Osteocyte (in vitro differentiated cells): ENCODE data around the gene SPSB1. TPM values are rescaled to one million over a fixed set of nuclear protein-coding genes. Genes with fewer than 3 reads are reported as not detected.

Experiments used
- DNase-seq: peaks from one replicate; pipeline ENCODE4 v3.0.0; 2021; ENCODE audit warnings: mixed read lengths; ENCODE audit not compliant: unreplicated experiment; ENCODE audit errors: extremely low spot score
- H3K27ac Mint-ChIP-seq: one replicate; pipeline ENCODE4 v1.8.0; 2021; ENCODE audit warnings: mild to moderate bottlenecking, mixed read lengths; ENCODE audit not compliant: unreplicated experiment
- H3K27me3 Mint-ChIP-seq: one replicate; pipeline ENCODE4 v1.8.0; 2021; ENCODE audit warnings: mixed read lengths; ENCODE audit not compliant: unreplicated experiment
- H3K36me3 Mint-ChIP-seq: one replicate; pipeline ENCODE4 v1.8.0; 2021; ENCODE audit warnings: mixed read lengths; ENCODE audit not compliant: unreplicated experiment
- H3K4me1 Mint-ChIP-seq: one replicate; pipeline ENCODE4 v1.8.0; 2021; ENCODE audit warnings: mixed read lengths; ENCODE audit not compliant: unreplicated experiment
- H3K4me3 Mint-ChIP-seq: one replicate; pipeline ENCODE4 v1.8.0; 2021; ENCODE audit warnings: mild to moderate bottlenecking, moderate library complexity, mixed read lengths; ENCODE audit not compliant: unreplicated experiment
- H3K9me3 Mint-ChIP-seq: one replicate; pipeline ENCODE4 v1.8.0; 2021; ENCODE audit warnings: mixed read lengths; ENCODE audit not compliant: unreplicated experiment
- total RNA-seq: library from RNA; stranded (reverse); gene quantifications from 2 replicates; pipeline ENCODE4 v1.2.1, GENCODE V29; 2021
- TF ChIP-seq, protein P1 (sequence below): fragments of 200-600 bp; sonication (generic); IDR thresholded peaks from 2 replicates; pipeline ENCODE4 v1.5.0; 2021; ENCODE audit warnings: antibody characterized with exemption, mild to moderate bottlenecking, moderate library complexity

Gene SPSB1
- total RNA-seq, 1 donor from 2014 or later, result 52.8 TPM

DNA sequence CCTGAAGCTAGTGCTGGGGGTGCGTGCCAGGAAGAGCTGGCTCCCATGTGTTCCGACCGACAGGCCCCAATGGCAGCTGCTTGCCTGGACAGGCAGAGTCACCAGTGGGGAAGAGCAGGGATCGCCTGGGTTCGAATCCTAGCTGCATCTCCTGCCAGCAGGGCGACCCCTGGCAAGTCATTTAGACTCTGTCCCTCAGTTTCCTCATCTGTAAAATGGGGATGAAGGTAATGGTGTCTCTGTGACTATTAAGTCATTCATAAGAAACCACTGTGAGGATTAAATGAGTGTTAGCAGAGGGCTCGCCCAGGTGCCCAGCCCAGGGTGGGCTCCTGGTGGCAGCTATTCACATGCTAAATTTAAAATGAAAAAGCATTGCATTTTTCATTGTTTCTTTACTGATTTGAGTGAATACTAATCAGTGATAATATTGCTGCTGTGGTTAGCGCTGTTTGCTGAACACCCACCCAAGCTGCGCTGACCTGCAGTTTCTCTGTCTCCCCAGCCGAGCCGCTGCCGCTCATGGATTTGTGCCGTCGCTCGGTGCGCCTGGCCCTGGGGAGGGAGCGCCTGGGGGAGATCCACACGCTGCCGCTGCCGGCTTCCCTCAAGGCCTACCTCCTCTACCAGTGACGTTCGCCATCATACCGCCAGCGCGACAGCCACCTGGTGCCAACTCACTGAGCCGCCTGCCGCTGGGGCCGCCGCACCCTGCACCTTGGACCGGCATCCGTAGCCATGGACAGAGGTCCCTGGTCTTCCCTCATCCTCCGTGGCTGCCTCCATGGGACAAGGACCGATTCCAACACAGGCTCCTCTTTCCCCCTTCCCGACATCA is 74.5 kb downstream of the SPSB1 start:
- no peak for DNase-seq
- TF ChIP-seq, protein P1, sequence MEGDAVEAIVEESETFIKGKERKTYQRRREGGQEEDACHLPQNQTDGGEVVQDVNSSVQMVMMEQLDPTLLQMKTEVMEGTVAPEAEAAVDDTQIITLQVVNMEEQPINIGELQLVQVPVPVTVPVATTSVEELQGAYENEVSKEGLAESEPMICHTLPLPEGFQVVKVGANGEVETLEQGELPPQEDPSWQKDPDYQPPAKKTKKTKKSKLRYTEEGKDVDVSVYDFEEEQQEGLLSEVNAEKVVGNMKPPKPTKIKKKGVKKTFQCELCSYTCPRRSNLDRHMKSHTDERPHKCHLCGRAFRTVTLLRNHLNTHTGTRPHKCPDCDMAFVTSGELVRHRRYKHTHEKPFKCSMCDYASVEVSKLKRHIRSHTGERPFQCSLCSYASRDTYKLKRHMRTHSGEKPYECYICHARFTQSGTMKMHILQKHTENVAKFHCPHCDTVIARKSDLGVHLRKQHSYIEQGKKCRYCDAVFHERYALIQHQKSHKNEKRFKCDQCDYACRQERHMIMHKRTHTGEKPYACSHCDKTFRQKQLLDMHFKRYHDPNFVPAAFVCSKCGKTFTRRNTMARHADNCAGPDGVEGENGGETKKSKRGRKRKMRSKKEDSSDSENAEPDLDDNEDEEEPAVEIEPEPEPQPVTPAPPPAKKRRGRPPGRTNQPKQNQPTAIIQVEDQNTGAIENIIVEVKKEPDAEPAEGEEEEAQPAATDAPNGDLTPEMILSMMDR, result no peak
- Mint-ChIP-seq H3K9me3 (no peaks in the 10 kb centered on the region), H3K36me3 (peaks cover 17% of the 10 kb centered on the region), H3K4me1 (peaks cover 29% of the 10 kb centered on the region), H3K27ac (peak overlapping the region; percentile 38), H3K4me3 (no peak overlapping the region), H3K27me3 (no peaks in the 10 kb centered on the region)

DNA sequence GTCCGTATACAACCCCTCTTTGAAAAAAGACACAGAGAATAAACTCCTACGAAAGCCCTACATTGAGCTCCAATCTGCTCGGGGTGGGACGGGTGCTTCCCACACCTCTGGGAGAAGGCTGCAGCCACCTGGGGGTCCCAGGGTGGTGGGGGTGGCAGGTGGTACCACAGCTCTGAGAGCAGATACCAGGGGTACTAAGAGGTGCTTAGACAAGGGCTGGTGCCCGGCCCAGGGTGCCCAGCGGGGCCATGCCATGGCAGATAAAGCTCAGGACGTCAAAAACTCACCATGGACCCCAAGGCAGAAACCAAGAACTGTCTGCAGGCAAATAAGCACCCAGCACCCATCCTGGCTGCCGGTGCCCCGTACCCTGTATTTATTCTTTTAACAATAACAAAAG is 75.1 kb downstream of the SPSB1 start:
- Mint-ChIP-seq H3K36me3 (peaks cover 17% of the 10 kb centered on the region), H3K9me3 (no peaks in the 10 kb centered on the region), H3K27ac (peak overlapping the region; percentile 38), H3K27me3 (no peaks in the 10 kb centered on the region), H3K4me1 (peaks cover 32% of the 10 kb centered on the region), H3K4me3 (no peak overlapping the region)
- DNase-seq, result no peak
- TF ChIP-seq, protein P1, result no peak

DNA sequence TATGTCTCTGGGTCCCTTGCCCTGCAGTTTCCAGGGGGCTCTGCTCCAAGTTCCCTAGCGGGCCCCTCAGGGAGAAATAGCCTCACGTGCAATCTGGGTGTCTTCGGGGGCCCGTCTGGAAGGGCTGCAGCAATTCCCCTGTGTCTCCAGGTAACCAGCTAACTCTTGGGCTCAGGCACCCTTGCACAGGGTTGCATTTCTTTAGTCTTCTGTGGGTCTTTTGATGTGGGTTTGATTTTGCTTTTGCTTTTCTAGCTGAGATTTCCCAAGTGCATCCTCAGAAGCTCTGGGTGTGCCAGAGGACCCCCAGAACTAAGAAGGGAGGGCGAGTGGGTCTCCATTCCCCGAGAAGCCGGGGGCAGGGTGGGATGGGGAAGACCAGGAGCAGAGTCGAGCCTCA is 75.7 kb downstream of the SPSB1 start:
- Mint-ChIP-seq H3K9me3 (no peaks in the 10 kb centered on the region), H3K36me3 (peaks cover 17% of the 10 kb centered on the region), H3K4me1 (peaks cover 36% of the 10 kb centered on the region), H3K4me3 (no peak overlapping the region), H3K27ac (no peak overlapping the region), H3K27me3 (no peaks in the 10 kb centered on the region)
- DNase-seq, result no peak
- TF ChIP-seq, protein P1, result no peak

DNA sequence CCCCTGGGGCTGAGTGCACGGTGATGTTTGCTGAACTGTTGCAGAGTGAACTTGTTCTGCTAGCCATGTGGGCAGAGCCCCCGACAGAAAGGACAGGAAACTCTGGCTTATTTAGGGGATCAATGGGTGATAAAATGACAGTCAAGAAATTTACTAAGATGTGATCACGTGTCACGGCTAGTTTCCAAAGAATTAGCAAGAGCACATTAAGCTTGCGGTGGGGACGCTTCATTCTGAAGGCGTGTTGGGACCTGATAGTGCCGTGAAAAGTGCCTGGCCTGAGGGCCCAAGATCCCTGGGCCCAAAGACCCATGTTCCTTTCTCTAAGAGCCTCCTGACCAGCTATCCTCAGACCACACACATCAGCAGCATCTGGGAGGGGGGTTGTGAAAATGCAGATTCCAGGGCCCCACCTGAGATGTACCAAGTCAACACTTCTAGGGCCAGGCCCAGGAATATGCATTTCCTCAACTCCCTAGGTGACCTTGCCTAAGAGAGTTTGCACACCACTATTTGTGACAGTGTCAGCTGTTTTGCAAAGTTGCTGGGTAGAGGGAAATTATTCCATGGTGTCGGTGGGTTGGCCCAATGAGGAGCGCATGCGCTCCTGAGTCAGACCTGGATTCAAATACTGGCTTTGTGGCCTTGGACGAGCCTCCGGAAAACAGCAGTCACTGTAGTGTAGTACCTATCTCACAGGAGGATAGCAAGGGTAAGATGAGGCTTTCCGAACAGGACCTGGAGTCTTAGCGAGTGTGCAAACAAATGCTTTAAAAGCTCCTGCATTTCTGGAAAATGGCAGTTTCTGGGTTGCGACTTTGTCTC is 77.5 kb downstream of the SPSB1 start:
- Mint-ChIP-seq H3K4me3 (no peak overlapping the region), H3K36me3 (peaks cover 17% of the 10 kb centered on the region), H3K27ac (peak overlapping the region; percentile 97), H3K4me1 (peaks cover 50% of the 10 kb centered on the region), H3K27me3 (no peaks in the 10 kb centered on the region), H3K9me3 (no peaks in the 10 kb centered on the region)
- TF ChIP-seq, protein P1, result no peak
- no peak for DNase-seq
